ENCODE measurements around the gene DNAL4.

The DNAL4 gene

DNA sequence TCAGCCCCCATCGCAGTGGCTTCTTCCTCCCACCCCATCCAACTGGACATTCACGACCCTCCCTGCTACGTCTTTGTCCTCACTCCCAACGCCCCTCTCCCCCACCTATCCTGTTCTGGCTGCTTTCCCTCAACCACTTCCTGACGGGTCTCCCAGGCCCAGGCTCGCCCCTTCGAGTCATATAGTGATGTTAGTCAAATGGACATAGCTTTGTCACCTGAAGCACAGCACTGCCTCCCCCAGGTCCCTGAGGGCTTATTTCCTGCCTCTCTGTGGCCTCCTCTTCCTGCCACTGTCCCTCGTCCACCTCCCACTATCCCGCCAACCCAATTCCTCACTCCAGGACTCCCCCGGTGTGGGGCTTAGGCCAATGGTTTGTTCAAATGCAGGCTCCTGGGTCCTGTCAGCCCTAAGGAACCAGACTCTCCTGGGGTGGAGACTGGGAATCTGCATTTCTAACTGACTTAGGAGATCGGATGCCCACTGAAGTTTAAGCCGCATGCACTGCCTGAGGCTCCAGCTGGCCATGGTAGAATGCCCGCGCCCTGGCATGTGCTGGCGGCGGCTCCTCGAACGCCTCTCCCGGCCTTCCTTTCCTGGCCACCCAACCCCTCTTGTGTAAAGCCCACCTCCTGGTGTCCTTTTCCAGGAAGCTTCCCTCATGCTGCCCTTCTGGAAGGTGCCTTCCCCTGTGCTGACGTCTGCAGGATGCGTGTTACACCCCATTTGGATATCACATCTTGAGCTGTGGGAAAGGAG is 56.5 kb downstream of the DNAL4 start:
- Histone ChIP-seq H3K27ac (peak overlapping the region; percentile 79), H3K36me3 (peaks cover 100% of the 10 kb centered on the region), H3K4me3 (ENCODE audit: low read depth in 1 of 2, low read length in 1 of 2) (no peak overlapping the region), H3K4me1 (ENCODE audit: control insufficient read depth in 1 of 2, insufficient read depth in 1 of 2, low read depth in 1 of 2, low read length in 1 of 2) (peaks cover 11 to 12% of the 10 kb centered on the region in 2 experiments), H3K9me3 (no peaks in the 10 kb centered on the region), H3K27me3 (no peaks in the 10 kb centered on the region)
- TF ChIP-seq CTCF (IDR thresholded peaks at IDR 0.05) = no peak

DNA sequence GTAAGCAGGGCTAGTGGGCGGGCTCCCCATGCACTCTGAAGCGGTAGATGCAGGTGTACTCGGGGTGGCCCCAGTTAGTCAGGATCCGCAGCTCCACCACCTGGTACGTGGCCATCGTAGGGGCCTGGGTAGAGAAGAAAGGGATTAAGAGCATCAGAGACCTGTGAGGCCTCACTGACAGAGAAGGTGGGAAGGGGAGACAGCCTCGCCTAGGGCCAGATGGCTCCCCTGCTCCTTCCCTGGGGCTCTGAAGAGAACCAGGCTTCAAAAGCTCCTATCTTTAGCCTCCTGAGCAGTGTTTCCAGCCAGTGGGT is 57.7 kb downstream of the DNAL4 start:
- Histone ChIP-seq H3K27ac (peak overlapping the region; percentile 79), H3K27me3 (no peaks in the 10 kb centered on the region), H3K36me3 (peaks cover 100% of the 10 kb centered on the region), H3K9me3 (no peaks in the 10 kb centered on the region), H3K4me3 (ENCODE audit: low read depth in 1 of 2, low read length in 1 of 2) (no peak overlapping the region), H3K4me1 (ENCODE audit: control insufficient read depth in 1 of 2, insufficient read depth in 1 of 2, low read depth in 1 of 2, low read length in 1 of 2) (peaks cover 11 to 12% of the 10 kb centered on the region in 2 experiments)
- TF ChIP-seq CTCF (IDR thresholded peaks at IDR 0.05) = no peak

GRCh38 chr22:38735465-38736256 is 58.3 kb downstream of the DNAL4 start:
- no peak for TF ChIP-seq CTCF (IDR thresholded peaks at IDR 0.05)
- Histone ChIP-seq H3K9me3 (no peaks in the 10 kb centered on the region), H3K36me3 (peaks cover 100% of the 10 kb centered on the region), H3K27ac (peak overlapping the region; percentile 79), H3K27me3 (no peaks in the 10 kb centered on the region), H3K4me1 (ENCODE audit: control insufficient read depth in 1 of 2, insufficient read depth in 1 of 2, low read depth in 1 of 2, low read length in 1 of 2) (peaks cover 11 to 12% of the 10 kb centered on the region in 2 experiments), H3K4me3 (ENCODE audit: low read depth in 1 of 2, low read length in 1 of 2) (no peak overlapping the region)

DNA sequence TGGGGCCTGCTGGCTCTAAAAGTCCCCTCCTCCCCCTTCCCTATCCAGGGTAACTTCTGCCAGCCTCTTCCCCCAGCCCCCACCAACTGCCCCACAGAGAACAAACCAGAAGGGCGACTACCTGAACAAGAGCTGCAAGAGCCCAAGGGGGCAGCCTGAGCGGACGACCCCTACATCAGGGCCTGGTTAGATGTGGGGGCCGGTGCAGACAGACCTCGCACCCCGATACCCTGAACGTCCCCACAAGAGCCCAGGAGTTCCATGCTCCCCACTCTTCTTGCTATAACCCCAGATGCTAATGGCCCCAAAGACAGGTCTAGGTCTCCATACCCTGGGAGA is 58.8 kb downstream of the DNAL4 start:
- peak overlapping the region; percentile 79 for H3K27ac ChIP-seq
- no peaks in the 10 kb centered on the region for H3K9me3 ChIP-seq
- no peak overlapping the region for H3K4me3 ChIP-seq (ENCODE audit: low read depth in 1 of 2, low read length in 1 of 2)
- H3K36me3 ChIP-seq = peaks cover 100% of the 10 kb centered on the region
- no peak for TF ChIP-seq CTCF (IDR thresholded peaks at IDR 0.05)
- no peaks in the 10 kb centered on the region for H3K27me3 ChIP-seq
- peaks cover 11 to 12% of the 10 kb centered on the region in 2 experiments for H3K4me1 ChIP-seq (ENCODE audit: control insufficient read depth in 1 of 2, insufficient read depth in 1 of 2, low read depth in 1 of 2, low read length in 1 of 2)

DNA sequence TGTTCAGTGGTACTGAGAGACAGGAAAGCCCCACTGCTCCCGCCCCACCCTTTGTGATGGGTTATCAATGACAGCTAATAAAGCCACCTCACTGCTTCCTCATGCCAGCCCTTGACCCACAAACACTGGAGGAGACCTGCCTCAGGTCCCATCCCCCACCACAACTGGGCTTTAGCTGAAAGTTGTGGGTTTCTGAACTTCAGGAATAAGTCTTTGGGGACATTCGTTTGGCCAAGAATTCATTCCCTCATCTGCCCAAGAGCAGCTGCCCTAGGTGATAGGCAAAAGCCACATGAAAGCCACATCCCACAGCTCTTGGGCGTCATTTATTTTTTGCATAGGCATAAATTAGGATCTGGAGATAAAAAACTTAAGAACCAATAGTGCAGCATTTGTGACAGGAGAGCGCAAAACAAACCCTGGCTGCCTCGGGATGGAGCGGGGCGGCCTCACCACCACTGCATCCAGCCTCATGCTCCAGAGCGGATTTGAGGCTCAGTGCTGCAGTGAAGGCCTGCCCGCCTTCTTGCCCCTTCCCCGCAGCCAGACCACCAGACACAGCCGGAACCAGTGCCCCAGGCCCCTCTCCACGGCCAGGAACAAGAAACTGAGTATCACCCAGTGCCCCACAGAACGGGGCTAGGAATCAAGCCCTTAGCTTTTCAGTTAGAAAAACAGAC is 59.4 kb downstream of the DNAL4 start:
- Histone ChIP-seq H3K9me3 (no peaks in the 10 kb centered on the region), H3K4me1 (ENCODE audit: control insufficient read depth in 1 of 2, insufficient read depth in 1 of 2, low read depth in 1 of 2, low read length in 1 of 2) (peaks cover 11 to 12% of the 10 kb centered on the region in 2 experiments), H3K27me3 (no peaks in the 10 kb centered on the region), H3K4me3 (ENCODE audit: low read depth in 1 of 2, low read length in 1 of 2) (no peak overlapping the region), H3K27ac (peak overlapping the region; percentile 79), H3K36me3 (peaks cover 100% of the 10 kb centered on the region)
- no peak for TF ChIP-seq CTCF (IDR thresholded peaks at IDR 0.05)

Measured in neutrophil (primary cell).